Inflammatory macrophage (primary cell): ENCODE results near the gene PDC.
"Not testable (repeated sequence)": the region's sequence is repeated elsewhere in the genome, so short reads cannot be mapped to it uniquely, and the experiment has no call there.

Experiments
- DNase-seq, 2 donors: peaks; one replicate each; pipeline ENCODE4 v3.0.0-alpha.2; 2020 to 2022

PDC gene

GRCh38 chr1:186465491-186465890 is 4.6 kb upstream of the PDC start:
- not testable (repeated sequence) for DNase-seq

GRCh38 chr1:186463926-186464325 is 3.0 kb upstream of the PDC start:
- DNase-seq, result no peak

DNA sequence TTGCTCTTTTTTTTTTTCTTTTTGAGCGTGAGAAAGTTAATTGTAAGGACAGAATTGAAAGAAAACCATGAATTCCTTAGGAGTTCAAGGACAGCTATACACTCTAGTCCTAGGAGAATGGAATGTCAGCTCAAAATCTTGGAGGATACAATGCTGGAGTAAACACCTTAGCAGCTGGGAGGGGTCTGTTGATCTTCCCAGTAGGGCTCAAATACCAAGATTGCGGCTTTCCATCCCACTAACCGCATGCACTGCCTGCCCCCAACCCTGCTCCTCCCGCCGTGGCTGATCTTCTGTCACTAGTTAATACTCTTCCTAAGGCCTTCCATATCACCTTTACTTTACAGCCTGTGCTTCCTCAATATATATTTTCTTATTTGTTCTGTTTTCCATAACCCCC is 2.6 kb upstream of the PDC start:
- DNase-seq, result no peak

DNA sequence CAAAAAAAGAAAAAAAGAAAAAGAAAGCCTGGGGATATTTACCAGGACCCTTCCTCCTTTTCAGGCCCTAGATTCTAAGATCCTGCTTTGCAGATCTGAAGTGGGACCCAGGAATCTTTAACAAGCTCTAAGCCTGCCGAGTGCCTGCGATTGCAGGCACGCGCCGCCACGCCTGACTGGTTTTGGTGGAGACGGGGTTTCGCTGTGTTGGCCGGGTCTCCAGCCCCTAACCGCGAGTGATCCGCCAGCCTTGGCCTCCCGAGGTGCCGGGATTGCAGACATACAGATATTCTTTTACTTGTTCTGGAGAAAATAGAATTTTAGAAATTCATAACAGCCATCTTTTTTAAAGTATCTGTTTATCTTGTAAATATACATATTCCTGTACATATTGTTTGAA is 1.8 kb downstream of the PDC start:
- DNase-seq, result not testable (repeated sequence)

- DNase-seq, result no peak
These were observed 4.1 kb downstream of the PDC start for GRCh38 chr1:186456729-186457255.

- peak in 1 of 2 donors; percentile 29 for DNase-seq
These were observed 5.9 kb downstream of the PDC start for GRCh38 chr1:186454981-186455380.

DNA sequence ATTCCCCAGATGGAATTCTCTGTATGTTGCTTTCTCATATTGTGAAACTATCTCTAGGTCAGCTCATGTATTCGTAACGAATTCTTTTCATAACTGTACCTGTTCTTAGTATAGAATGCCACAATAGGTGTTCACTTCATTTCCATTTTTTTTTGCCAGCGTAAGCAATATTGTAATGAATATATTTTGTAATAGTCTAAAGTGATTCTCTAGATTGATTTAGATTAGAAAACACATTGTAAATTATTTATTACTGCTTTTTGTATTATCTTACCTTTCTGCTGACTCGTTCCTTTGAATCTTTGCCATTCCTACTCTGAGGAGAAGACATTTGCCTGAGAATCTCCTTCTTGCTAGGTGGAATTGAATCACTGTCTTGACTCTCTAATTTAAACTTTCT is 14.8 kb downstream of the PDC start:
- DNase-seq, result no peak

- DNase-seq, result no peak
These were observed 17.3 kb downstream of the PDC start for GRCh38 chr1:186443638-186444037.

DNA sequence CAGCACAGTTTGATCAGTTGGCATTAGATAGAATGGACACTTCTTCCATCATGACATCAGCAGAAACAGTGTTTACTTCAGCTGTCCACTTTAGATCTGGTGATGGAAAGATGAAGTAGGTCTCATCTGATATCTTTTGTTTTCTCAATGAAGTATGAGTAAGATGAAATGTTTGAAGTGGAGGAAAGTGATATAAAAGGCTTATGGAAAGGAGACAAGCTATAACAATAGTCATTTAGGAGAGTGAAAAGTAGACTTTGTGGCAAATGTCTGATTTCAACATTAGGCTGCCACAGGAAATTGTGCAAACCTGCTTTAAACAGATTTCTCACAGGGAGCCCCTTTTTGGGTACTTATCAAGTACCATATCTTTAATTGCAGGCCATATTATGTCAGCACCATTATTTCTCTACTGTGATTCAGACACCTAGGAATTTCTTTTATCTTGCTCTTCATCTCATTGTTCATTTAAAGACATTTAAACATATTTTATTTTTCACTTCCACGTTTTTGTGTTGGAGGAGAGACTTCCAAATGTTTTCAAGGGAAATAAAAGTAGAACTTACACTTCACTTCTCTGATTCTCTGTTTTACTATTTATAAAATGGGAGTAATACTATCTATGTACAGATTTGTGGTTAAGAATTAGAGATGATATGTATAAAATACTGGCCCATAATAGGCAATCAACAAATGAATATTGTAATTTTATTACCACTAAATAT is 18.1 kb downstream of the PDC start:
- peak; percentile 14 to 43 for DNase-seq

GRCh38 chr1:186440584-186440983 is 20.3 kb downstream of the PDC start:
- no peak for DNase-seq

GRCh38 chr1:186438567-186438966 is 22.3 kb downstream of the PDC start:
- DNase-seq, result no peak

DNA sequence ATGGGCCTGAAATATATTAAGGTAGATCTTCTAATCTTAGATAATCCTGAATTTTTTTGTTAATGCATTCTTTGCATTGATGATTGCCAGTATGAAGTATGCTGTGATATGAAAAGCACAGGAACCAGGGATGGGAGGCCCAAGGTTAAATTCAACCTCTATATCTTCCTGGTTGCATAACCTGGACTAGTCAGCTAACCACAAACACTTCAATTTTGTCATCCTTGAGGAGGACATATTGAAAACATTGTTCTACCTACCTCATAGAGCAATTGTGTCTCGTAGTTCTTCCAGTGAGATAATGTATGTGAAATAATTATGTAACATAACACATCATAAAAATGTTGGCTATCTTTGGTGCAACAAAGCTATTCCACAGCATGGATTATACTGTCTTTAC is 25.6 kb downstream of the PDC start:
- no peak for DNase-seq

GRCh38 chr1:186429017-186429416 is 31.9 kb downstream of the PDC start:
- DNase-seq, result peak; percentile 6 to 41

DNA sequence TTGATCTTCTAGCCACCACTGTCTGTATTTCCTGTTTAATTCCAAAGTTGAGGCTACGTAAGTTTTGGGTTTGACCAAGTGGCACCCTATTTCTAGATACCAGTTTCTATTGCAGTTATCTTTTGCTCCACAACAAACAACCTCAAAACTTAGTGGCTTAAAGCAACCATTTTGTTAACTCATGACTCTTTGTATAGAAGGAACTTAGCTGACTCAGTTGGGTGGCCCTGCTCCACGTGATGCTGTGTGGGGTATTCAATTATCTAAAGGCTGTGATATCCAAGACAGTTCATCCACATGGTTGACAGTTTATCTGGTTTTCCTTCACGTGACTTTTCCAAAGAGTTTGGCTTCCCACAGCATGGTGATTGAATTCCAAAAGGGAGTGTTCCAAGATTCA is 34.8 kb downstream of the PDC start:
- DNase-seq, result no peak

GRCh38 chr1:186424539-186424938 is 36.4 kb downstream of the PDC start:
- no peak for DNase-seq

GRCh38 chr1:186421446-186421845 is 39.5 kb downstream of the PDC start:
- DNase-seq, result no peak

- no peak for DNase-seq
These were observed 40.0 kb downstream of the PDC start for GRCh38 chr1:186420923-186421322.

- no peak for DNase-seq
These were observed 40.6 kb downstream of the PDC start for GRCh38 chr1:186420311-186420710.

- no peak for DNase-seq
These were observed 42.4 kb downstream of the PDC start for GRCh38 chr1:186418503-186418902.

DNA sequence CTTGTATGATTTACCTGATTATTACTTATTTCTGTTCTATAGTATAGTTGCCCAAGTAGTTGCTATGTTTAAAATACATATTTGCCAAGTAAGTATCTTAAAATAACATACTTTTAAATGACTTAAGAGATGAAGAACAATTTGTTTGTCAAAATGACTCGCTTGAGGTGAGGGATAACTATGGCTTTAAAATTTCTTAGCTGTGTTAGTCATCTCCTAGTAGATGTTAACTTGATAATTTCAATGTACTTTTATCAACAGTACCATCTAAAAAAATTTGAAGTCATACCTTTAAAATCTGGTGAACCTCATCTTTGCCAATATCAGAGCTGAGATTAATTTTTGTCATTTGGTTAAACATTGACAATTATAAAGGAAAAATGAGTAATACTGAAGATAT is 47.6 kb downstream of the PDC start:
- DNase-seq, result no peak

- no peak for DNase-seq
These were observed 51.8 kb downstream of the PDC start for GRCh38 chr1:186409091-186409490.

DNA sequence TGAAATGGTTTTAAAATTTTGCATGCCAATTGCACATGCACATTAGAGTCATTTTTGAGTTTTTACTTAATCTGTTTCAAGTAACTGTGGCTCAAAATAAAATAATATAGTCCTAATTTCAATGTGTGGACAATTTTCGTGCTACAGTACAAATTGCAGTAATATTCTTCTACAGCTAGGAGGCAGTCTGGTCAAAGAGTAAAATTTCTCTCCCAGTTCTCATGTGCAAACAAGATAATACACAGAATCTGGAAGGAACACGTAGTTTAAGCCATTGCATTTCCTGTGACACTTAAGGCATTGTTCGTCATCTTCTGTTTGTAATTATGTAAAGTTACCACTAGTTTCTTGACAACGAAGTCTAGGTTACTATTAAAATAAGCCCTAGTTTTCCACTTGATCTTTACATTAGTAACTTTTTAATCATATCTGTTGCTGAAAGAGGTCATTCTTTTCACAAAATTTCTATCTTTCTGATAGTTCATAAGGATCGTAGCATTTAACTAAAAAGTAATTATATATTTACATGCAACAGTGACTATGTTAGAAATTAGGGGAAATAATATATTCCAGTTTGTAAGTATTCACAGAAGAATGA is 56.4 kb downstream of the PDC start:
- peak; percentile 42 to 71 for DNase-seq

GRCh38 chr1:186403632-186404031 is 57.3 kb downstream of the PDC start:
- DNase-seq, result no peak

DNA sequence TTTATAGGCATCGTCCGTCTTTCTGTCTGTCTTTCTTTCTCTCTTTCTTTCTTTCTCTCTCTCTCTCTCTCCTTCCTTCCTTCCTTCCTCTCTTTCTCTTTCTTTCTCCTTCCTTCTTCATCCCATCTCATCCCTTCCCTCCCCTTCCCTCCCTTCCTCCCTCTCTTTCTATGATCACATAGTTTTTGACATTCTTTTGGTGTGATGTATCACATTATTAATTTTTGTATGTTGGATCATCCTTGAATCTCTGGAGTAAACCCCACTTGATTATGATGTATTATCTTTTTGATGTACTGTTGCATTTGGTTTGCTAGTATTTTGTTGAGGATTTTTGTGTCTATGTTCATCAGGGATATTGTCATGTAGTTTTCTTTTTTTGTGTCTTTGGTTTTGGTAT is 59.5 kb downstream of the PDC start:
- DNase-seq, result not testable (repeated sequence)
